SH-SY5Y (cell line): ENCODE data around the gene SWAP70.

ENCODE experiments used
- GATA2 ChIP-seq: IDR thresholded peaks from 2 replicates; pipeline ENCODE4 v1.6.1; 2011; ENCODE audit warnings: mild to moderate bottlenecking, low read depth, low read length
- GATA3 ChIP-seq: IDR thresholded peaks from 2 replicates; pipeline ENCODE4 v1.6.1; 2011; ENCODE audit warnings: low read depth, mild to moderate bottlenecking, low read length, moderate library complexity

SWAP70 gene

DNA sequence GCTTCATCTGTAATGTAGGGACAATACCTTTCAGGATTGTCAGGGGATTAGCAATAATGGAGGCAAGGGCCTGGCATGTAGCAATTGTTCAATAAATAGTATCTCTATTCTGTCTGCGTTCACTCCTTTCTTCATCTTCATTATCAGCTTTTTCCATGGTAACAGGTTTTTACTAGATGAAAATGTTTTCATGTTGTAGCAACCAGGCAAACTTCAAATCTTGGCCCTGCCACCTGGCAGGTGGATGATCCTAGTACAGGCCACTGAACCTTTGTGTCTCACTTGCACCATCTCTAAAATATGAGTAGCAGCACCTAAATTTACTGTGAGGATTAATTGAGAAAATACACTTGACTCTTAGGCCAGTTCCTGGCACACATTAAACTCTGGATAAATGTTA is 83.4 kb downstream of the SWAP70 start:
- TF ChIP-seq GATA2 = no peak

- TF ChIP-seq GATA2 (no peak), GATA3 (no peak)
These were observed 84.0 kb downstream of the SWAP70 start for GRCh38 chr11:9747828-9748227.

DNA sequence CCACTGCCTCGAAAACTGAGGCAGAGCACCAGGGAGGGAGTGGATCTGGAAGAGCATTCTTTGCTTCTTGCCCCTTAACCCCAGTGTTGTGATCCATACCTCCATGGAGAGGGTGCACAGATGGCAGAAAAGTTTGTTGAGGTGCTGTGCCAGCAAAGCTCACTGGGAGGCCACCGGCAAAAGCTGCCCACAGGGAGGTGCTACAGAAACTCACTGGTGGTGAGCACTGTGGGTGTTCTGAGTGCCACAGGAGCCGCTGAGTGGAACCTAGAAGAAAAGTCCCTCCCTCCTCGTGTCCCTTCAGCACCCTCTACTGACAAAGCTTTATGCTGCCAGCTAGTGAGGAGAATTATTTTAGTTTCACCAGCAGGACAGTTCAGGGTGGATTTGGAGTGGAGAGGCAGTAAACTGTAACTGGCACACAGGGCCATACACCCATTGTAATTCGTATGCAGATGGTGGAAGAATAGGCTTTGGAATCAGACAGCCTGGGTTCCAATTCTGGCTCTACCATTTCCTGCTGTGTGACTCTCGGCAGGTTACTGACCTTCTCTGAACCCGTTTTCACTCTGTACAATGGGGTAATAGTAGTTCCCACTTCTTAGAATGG is 84.6 kb downstream of the SWAP70 start:
- no peak for TF ChIP-seq GATA3
- TF ChIP-seq GATA2 = no peak

DNA sequence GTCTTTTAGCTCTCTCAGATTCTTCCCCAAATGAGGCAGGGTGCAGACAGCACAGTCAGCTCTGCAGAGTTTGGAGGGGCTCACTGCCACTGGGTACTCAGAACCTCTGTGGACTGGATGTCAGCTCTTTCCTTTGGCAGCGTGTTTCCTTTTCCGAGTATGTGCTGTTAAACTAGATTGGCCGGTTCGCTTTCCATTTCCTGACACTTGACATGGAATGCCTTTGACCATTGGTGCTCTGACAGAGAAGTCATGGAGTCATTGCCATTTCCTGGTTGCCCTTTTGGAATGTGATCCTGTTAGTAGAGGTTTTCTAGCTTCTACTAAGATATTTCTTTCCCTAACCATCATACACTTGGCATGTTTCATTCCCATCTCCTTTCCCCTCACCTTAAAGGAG is 86.7 kb downstream of the SWAP70 start:
- TF ChIP-seq GATA2 (no peak), GATA3 (no peak)

GRCh38 chr11:9752091-9752490 is 88.2 kb downstream of the SWAP70 start:
- TF ChIP-seq GATA3 (no peak), GATA2 (no peak)

GRCh38 chr11:9753021-9753420 is 89.1 kb downstream of the SWAP70 start:
- TF ChIP-seq GATA2 (no peak), GATA3 (no peak)

GRCh38 chr11:9754010-9754471 is 90.2 kb downstream of the SWAP70 start:
- no peak for TF ChIP-seq GATA2
- no peak for TF ChIP-seq GATA3

GRCh38 chr11:9755561-9756185 is 91.8 kb downstream of the SWAP70 start:
- TF ChIP-seq GATA2 (no peak), GATA3 (no peak)

- TF ChIP-seq GATA3 (no peak), GATA2 (no peak)
These were observed 92.6 kb downstream of the SWAP70 start for GRCh38 chr11:9756461-9756860.

DNA sequence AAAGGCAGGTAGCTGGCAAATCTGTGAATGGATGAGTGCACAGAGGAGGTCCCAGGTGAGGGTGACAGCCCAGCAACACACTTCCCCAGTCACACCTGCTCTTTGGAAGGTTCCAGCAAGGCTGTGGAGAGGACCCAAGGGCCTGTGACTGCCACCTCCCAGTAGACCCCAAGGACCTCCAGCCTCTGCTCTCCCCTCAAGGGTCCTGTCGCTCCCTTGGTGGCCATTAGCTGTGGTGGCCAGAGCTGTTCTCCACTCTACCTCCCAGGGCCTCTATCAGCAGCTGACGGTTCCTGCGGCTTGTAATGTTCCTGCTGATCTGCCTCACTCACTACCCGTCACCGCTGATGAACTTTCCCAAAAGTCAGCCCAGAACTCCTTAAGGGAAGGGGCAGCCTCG is 93.0 kb downstream of the SWAP70 start:
- no peak for TF ChIP-seq GATA2
- no peak for TF ChIP-seq GATA3

GRCh38 chr11:9757809-9758636 is 94.1 kb downstream of the SWAP70 start:
- TF ChIP-seq GATA2 (no peak), GATA3 (no peak)

DNA sequence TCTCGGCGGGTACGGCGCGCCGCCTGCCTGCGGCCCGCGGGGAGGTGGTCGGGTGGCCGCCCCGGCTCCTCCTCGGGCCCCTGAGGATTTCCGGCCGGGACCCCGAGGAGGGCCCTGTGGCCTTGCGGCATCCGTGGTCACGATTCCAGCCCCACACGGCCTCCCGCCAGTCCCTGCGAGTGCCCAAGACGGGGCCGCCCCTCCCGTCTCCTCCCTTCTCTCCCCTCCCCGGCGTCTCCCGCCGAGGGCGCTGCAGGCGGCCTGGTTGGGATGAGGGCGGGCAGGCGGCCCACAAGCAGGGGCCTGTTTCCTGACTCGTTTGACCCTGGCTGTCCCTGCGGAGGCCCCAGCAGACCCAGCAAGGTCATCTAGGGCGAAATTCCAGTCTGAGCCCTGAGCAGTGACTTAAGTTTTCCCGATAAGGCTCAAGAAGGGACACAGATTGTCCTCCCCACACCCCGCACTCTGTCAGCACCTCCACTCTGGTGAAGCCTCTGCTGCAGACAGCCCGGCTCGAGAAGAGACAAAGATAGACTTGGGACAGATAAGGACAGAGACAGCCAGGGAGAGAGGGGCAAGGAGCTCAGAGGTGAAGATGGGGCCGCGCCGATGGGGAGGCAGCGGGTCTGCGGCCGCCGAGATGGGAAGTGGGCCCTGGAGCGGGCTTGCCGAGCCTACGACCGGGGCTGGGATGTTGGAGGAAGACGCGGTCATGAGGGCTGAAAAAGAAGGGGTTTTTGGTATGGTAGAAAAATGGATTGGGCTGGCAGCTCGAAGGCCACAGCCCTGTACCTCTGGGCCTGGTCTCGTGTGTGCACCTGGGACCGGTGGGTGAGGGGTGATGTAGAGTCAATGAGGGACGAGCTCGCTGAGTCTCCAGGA is 95.0 kb downstream of the SWAP70 start:
- TF ChIP-seq GATA2 (peak; percentile 11; the same call in 1 of the 2 replicates), GATA3 (no peak)

DNA sequence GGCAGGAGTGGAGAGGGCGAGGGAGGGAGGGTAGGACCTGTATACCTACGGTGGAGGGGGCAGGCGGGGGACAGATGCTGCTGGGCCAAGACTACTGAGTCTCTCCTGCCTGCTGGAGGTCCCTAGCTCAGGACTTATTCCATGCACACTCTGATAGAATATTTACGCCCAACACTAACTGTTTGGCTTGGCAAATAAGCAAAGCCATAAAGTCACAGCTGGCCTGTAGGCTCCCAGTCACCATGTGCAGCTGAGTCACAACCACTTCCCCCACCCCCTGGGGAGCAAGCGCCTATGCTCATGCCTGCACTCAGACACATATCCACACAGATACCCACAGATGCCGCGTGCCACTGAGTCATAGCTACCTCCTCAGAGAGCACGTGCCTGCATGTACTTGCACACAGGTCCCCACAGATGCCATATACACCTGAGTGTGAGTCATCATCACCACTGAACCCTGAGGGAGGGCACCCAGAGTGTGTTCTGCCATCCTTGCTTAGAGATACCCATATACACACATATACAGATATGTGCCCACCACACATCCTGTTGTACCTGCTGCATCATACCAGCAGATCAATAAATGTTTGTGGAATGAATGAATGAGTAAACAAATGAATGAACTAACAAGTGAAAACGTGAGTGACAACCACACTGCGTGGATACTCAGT is 95.8 kb downstream of the SWAP70 start:
- no peak for TF ChIP-seq GATA3
- no peak for TF ChIP-seq GATA2

GRCh38 chr11:9760193-9760575 is 96.3 kb downstream of the SWAP70 start:
- TF ChIP-seq GATA3 = no peak
- no peak for TF ChIP-seq GATA2
